ENCODE measurements around the gene KCNJ4.

DNA sequence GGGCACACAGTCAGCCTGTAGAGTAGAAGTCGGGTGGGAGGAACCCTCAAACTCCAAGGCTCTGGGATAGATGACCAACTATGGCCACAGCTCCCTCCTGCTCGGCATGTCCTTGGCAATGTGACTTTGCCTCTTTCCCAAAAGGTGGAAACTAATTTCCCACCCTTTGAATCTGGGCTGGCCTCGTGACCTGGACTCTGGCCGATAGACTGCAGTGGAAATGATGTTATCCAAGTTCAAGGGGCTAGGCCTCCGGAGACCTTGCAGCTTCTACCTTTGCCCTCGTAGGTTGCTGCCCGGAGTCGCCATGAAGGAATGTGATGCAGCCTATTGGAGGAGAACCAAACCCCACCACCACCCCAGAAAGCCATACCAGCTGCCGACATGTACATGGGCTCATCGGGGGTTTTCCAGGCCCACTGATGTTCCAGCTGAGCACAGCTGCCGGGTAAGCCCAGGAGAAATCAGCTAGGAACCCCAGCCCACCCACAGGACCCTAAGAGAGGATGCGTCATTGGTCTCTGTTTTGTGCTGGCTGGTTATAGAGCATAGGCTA, 30.4 kb downstream of the KCNJ4 start:
- TF ChIP-seq EP300 (IDR thresholded peaks at IDR 0.05) (no peak), CTCF (IDR thresholded peaks at IDR 0.05) (no peak)

Data from tibial nerve (tissue), 4 donors.